A549 (cell line): ENCODE results near the gene KMT5C. TPM values are rescaled to one million over a fixed set of nuclear protein-coding genes. Genes with fewer than 3 reads are reported as not detected.

ENCODE experiments used
- ATAC-seq, 2 experiments: fragments of 200-7000 bp in 1 of 2; fragments of >200 bp in 1 of 2; cut with Nextera tagmentation in 1 of 2; cut with Tn5 transposase in 1 of 2; 3 replicates each; pipeline versions ENCODE4 v1.8.0 to v1.9.1; 2018 to 2020; ENCODE audit warnings: mild to moderate bottlenecking in 1 of 2, moderate library complexity in 1 of 2
- CTCF ChIA-PET: fragments of 300-600 bp; sonication (Branson Sonifier 250); formaldehyde crosslinking; extraction: SDS; loops from one replicate; lab custom pipeline; 2021; ENCODE audit warnings: antibody characterized with exemption, inconsistent platforms; lab: Yijun Ruan, JAX
- POLR2A ChIA-PET: fragments of 350-600 bp; formaldehyde crosslinking; extraction: SDS; loops from one replicate; lab custom pipeline; 2021; ENCODE audit warnings: antibody characterized with exemption, inconsistent platforms; lab: Yijun Ruan, JAX
- DNase-seq, 2 experiments: peaks; one replicate each; pipeline versions ENCODE4 v3.0.0 to v3.0.0-alpha.2; 2011 to 2016; ENCODE audit warnings: low read depth in 1 of 2, low spot score in 1 of 2
- FAIRE-seq: peaks from 2 replicates; lab custom pipeline; 2011; peaks lifted over from hg19 to GRCh38; lab: Jason Lieb, UNC
- H3K27ac ChIP-seq, 2 experiments: fragments of >200 bp; sonication (Bioruptor Twin); formaldehyde crosslinking; 3 replicates each; pipeline ENCODE4 v1.5.1; 2016 to 2017
- H3K4me1 ChIP-seq: fragments of >200 bp; sonication (Bioruptor Twin); formaldehyde crosslinking; 3 replicates; pipeline ENCODE4 v1.6.1; 2016
- H3K4me2 ChIP-seq: fragments of >200 bp; sonication (Bioruptor Twin); formaldehyde crosslinking; 3 replicates; pipeline ENCODE4 v1.6.1; 2016
- H3K4me3 ChIP-seq: fragments of >200 bp; sonication (Bioruptor Twin); formaldehyde crosslinking; 3 replicates; pipeline ENCODE4 v1.5.1; 2016
- H3K9me3 ChIP-seq: fragments of >200 bp; sonication (Bioruptor Twin); formaldehyde crosslinking; 3 replicates; pipeline ENCODE4 v1.6.1; 2016
- BHLHE40 ChIP-seq: IDR thresholded peaks from 2 replicates; pipeline ENCODE4 v1.6.1; 2012; ENCODE audit warnings: low read depth, low read length, inconsistent platforms
- CBX2 ChIP-seq: fragments of 200-600 bp; sonication (generic); IDR thresholded peaks from 2 replicates; pipeline ENCODE4 v1.6.1; 2016; ENCODE audit warnings: low read depth, mild to moderate bottlenecking, borderline replicate concordance
- EP300 ChIP-seq, 2 experiments: fragments of >200 bp; sonication (Bioruptor Twin); formaldehyde crosslinking; IDR thresholded peaks; 2 replicates in 1 of 2; 3 replicates in 1 of 2; pipeline ENCODE4 v1.6.1; 2016 to 2017
- FOSB ChIP-seq: fragments of 250-450 bp; sonication (Bioruptor Pico); IDR thresholded peaks from 2 replicates; pipeline ENCODE4 v1.5.0; 2020; ENCODE audit warnings: mild to moderate bottlenecking, moderate library complexity
- FOSL2 ChIP-seq, 2 experiments: fragments of 450-650 bp in 1 of 2; fragments of >200 bp in 1 of 2; sonication (Bioruptor Twin) in 1 of 2; formaldehyde crosslinking; IDR thresholded peaks; 2 replicates each; pipeline versions ENCODE4 v1.5.0 to v1.6.1; 2016 to 2020; ENCODE audit warnings: mild to moderate bottlenecking in 1 of 2, moderate library complexity in 1 of 2
- FOXS1 ChIP-seq: fragments of 250-450 bp; sonication (Bioruptor Pico); IDR thresholded peaks from 2 replicates; pipeline ENCODE4 v1.5.0; 2020; ENCODE audit warnings: mild to moderate bottlenecking, moderate library complexity
- GATA3 ChIP-seq: IDR thresholded peaks from 2 replicates; pipeline ENCODE4 v1.6.1; 2012; ENCODE audit warnings: borderline replicate concordance
- HDAC2 ChIP-seq: fragments of 200-600 bp; sonication (generic); IDR thresholded peaks from 2 replicates; pipeline ENCODE4 v1.6.1; 2016
- HEYL ChIP-seq: fragments of 250-450 bp; sonication (Bioruptor Pico); IDR thresholded peaks from 2 replicates; pipeline ENCODE4 v1.8.0; 2021; ENCODE audit warnings: mild to moderate bottlenecking, moderate library complexity
- HOXB13 ChIP-seq: fragments of 250-450 bp; sonication (Bioruptor Pico); IDR thresholded peaks from 2 replicates; pipeline ENCODE4 v1.5.0; 2020; ENCODE audit warnings: low read depth, mild to moderate bottlenecking, moderate library complexity
- JUN ChIP-seq, 2 experiments: fragments of >200 bp; sonication (Bioruptor Twin); formaldehyde crosslinking; IDR thresholded peaks; 2 replicates in 1 of 2; 3 replicates in 1 of 2; pipeline ENCODE4 v1.6.1; 2016 to 2017
- KDM1A ChIP-seq: fragments of 200-600 bp; sonication (generic); IDR thresholded peaks from 2 replicates; pipeline ENCODE4 v1.6.1; 2016; ENCODE audit warnings: low read depth, mild to moderate bottlenecking
- MAZ ChIP-seq: fragments of 150-350 bp; IDR thresholded peaks from 2 replicates; pipeline ENCODE4 v1.6.1; 2014; ENCODE audit warnings: antibody characterized with exemption, low read depth, low read length, borderline replicate concordance
- MYC ChIP-seq: IDR thresholded peaks from 2 replicates; pipeline ENCODE4 v1.6.1; 2012; ENCODE audit warnings: mild to moderate bottlenecking, inconsistent platforms, low read length, improper control_type of control experiment, borderline replicate concordance
- NFE2L2 ChIP-seq: fragments of 150-350 bp; conservative IDR thresholded peaks from 2 replicates; pipeline ENCODE4 v1.6.1; 2014; ENCODE audit warnings: low read length
- POLR2A ChIP-seq: IDR thresholded peaks from 2 replicates; pipeline ENCODE4 v1.6.1; 2012; ENCODE audit warnings: mild to moderate bottlenecking, low read length
- RAD21 ChIP-seq, 2 experiments: fragments of >200 bp in 1 of 2; sonication (Bioruptor Twin) in 1 of 2; formaldehyde crosslinking in 1 of 2; IDR thresholded peaks in 1 of 2; conservative IDR thresholded peaks in 1 of 2; 2 replicates in 1 of 2; 3 replicates in 1 of 2; pipeline ENCODE4 v1.6.1; 2012 to 2018; ENCODE audit warnings: inconsistent platforms in 1 of 2
- RARB ChIP-seq: fragments of 250-450 bp; sonication (Bioruptor Pico); IDR thresholded peaks from 2 replicates; pipeline ENCODE4 v1.8.0; 2021; ENCODE audit warnings: mild to moderate bottlenecking, moderate library complexity
- RCOR1 ChIP-seq: fragments of 150-350 bp; IDR thresholded peaks from 2 replicates; pipeline ENCODE4 v1.6.1; 2014; ENCODE audit warnings: antibody characterized with exemption, low read length, low read depth
- SMC3 ChIP-seq: fragments of >200 bp; sonication (Bioruptor Twin); formaldehyde crosslinking; IDR thresholded peaks from 3 replicates; pipeline ENCODE4 v1.6.1; 2018; ENCODE audit warnings: inconsistent platforms
- TP53 ChIP-seq: fragments of 250-450 bp; sonication (Bioruptor Pico); IDR thresholded peaks from 2 replicates; pipeline ENCODE4 v1.5.0; 2021; ENCODE audit warnings: mild to moderate bottlenecking, moderate library complexity
- ZC3H11A ChIP-seq: fragments of 450-650 bp; IDR thresholded peaks from 2 replicates; pipeline ENCODE4 v1.6.1; 2014; ENCODE audit warnings: antibody characterized with exemption, mild to moderate bottlenecking
- ZNF302 ChIP-seq: fragments of 250-450 bp; sonication (Bioruptor Pico); IDR thresholded peaks from 2 replicates; pipeline ENCODE4 v1.9.0; 2021; ENCODE audit warnings: inconsistent platforms, mild to moderate bottlenecking, moderate library complexity
- ZSCAN20 ChIP-seq: fragments of 250-450 bp; sonication (Bioruptor Pico); IDR thresholded peaks from 2 replicates; pipeline ENCODE4 v1.8.0; 2022; ENCODE audit warnings: mild to moderate bottlenecking, moderate library complexity
- WGBS: methylation state at CpG from one replicate; pipeline ENCODE4 v1.1.6; 2017; ENCODE audit errors: missing lambda C conversion rate; 5-methylcytosine and 5-hydroxymethylcytosine counted together
- polyA plus RNA-seq, 4 experiments: library from polyadenylated mRNA; depleted of rRNA in 3 of 4; stranded (reverse); fragments of >200 nt; fragmentation: RNase III in 1 of 4; extraction: RNeasy Plus Mini Kit Qiagen cat#74134 plus additional on column Dnase treatment in 1 of 4; gene quantifications; 2 replicates in 3 of 4; 3 replicates in 1 of 4; pipeline ENCODE4 v1.2.3, GENCODE V29; 2011 to 2017
- TF ChIP-seq, protein P1 (sequence below): fragments of 450-650 bp; IDR thresholded peaks from 2 replicates; pipeline ENCODE4 v1.6.1; 2014; ENCODE audit warnings: antibody characterized with exemption
- TF ChIP-seq, protein P2 (sequence below): fragments of 250-450 bp; sonication (Bioruptor Pico); IDR thresholded peaks from 2 replicates; pipeline ENCODE4 v1.5.0; 2020; ENCODE audit warnings: low read depth, mild to moderate bottlenecking, moderate library complexity
- TF ChIP-seq, protein P3 (sequence below): IDR thresholded peaks from 2 replicates; pipeline ENCODE4 v1.6.1; 2012; ENCODE audit warnings: low read depth, borderline replicate concordance
- TF ChIP-seq, protein P4 (sequence below): fragments of >200 bp; sonication (Bioruptor Twin); formaldehyde crosslinking; IDR thresholded peaks from 3 replicates; pipeline ENCODE4 v1.6.1; 2016
- TF ChIP-seq, protein P5 (sequence below): fragments of 150-350 bp; IDR thresholded peaks from 2 replicates; pipeline ENCODE4 v1.6.1; 2014; ENCODE audit warnings: low read depth, mild to moderate bottlenecking, low read length
- TF ChIP-seq, protein P6 (sequence below): fragments of 200-600 bp; sonication (generic); IDR thresholded peaks from 2 replicates; pipeline ENCODE4 v1.6.1; 2016; ENCODE audit warnings: antibody characterized with exemption, mild to moderate bottlenecking, moderate library complexity
- TF ChIP-seq, protein P7 (sequence below): IDR thresholded peaks from 2 replicates; pipeline ENCODE4 v1.6.1; 2012

Gene KMT5C
- polyA plus RNA-seq, 2 of the 4 experiments (the other 2 are of a cell fraction): 9.5 to 15.2 TPM

DNA sequence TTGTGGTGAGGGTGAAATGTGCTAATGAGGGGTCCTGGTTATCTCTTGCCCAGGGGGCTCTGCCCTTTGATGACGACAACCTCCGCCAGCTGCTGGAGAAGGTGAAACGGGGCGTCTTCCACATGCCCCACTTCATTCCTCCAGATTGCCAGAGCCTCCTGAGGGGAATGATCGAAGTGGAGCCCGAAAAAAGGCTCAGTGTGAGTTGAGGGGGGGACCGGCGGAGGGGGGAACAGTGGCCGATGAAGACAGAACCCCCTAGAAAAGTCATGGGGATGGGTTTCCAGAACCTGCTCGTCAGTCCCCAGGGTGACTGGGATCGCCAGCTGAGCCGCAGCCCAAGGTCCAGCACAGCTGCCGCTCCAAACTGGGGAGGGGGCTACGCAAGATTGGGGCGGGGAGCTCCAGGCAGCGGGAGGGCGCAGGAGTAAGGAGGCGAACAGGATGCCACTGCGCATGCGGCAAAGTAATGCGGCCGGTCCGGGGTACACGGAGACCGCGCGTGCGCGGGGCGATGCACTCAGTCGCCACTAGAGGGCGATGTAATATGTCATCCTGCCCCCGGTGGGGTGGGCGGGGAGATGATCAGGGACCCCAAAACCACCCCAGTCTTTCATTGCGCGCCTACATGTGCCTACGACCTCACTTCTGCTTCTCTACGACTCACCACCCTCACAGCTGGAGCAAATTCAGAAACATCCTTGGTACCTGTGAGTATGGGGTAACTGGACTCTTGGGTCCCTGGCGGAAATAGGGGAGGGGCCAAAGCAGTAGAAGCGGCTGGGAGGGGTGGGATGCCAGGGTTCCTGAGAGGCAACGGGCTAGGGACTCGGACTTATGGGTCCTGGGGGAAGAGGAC lies 38.0 kb upstream of the KMT5C start (continued):
- TF ChIP-seq, protein P1, sequence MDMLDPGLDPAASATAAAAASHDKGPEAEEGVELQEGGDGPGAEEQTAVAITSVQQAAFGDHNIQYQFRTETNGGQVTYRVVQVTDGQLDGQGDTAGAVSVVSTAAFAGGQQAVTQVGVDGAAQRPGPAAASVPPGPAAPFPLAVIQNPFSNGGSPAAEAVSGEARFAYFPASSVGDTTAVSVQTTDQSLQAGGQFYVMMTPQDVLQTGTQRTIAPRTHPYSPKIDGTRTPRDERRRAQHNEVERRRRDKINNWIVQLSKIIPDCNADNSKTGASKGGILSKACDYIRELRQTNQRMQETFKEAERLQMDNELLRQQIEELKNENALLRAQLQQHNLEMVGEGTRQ: no peak
- no peak for TF ChIP-seq FOXS1
- 0 out of 2 replicates have a peak, but pooled peaks have one; percentile 54 for TF ChIP-seq MAZ
- TF ChIP-seq RAD21 (conservative IDR thresholded peaks at IDR 0.05 in 1 of 2, IDR thresholded peaks at IDR 0.05 in 1 of 2): peak; percentile 83 to 92
- no peak for TF ChIP-seq HOXB13 (CRISPR knock-in tag)
- TF ChIP-seq RARB (CRISPR knock-in tag): no peak
- TF ChIP-seq, protein P2, sequence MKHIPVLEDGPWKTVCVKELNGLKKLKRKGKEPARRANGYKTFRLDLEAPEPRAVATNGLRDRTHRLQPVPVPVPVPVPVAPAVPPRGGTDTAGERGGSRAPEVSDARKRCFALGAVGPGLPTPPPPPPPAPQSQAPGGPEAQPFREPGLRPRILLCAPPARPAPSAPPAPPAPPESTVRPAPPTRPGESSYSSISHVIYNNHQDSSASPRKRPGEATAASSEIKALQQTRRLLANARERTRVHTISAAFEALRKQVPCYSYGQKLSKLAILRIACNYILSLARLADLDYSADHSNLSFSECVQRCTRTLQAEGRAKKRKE: no peak
- TF ChIP-seq, protein P3, sequence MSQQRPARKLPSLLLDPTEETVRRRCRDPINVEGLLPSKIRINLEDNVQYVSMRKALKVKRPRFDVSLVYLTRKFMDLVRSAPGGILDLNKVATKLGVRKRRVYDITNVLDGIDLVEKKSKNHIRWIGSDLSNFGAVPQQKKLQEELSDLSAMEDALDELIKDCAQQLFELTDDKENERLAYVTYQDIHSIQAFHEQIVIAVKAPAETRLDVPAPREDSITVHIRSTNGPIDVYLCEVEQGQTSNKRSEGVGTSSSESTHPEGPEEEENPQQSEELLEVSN: no peak
- peak; percentile 56 for TF ChIP-seq POLR2A
- TF ChIP-seq EP300 (IDR thresholded peaks at IDR 0.05): no peak
- TF ChIP-seq CBX2: no peak
- TF ChIP-seq KDM1A: no peak
- TF ChIP-seq ZC3H11A: no peak
- TF ChIP-seq HEYL (CRISPR knock-in tag): no peak
- TF ChIP-seq HDAC2: no peak
- TF ChIP-seq FOSL2 (IDR thresholded peaks at IDR 0.05): no peak
- no peak for TF ChIP-seq FOSL2 (CRISPR knock-in tag; IDR thresholded peaks at IDR 0.05)
- TF ChIP-seq ZNF302 (CRISPR knock-in tag): no peak
- TF ChIP-seq, protein P4, sequence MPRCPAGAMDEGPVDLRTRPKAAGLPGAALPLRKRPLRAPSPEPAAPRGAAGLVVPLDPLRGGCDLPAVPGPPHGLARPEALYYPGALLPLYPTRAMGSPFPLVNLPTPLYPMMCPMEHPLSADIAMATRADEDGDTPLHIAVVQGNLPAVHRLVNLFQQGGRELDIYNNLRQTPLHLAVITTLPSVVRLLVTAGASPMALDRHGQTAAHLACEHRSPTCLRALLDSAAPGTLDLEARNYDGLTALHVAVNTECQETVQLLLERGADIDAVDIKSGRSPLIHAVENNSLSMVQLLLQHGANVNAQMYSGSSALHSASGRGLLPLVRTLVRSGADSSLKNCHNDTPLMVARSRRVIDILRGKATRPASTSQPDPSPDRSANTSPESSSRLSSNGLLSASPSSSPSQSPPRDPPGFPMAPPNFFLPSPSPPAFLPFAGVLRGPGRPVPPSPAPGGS: 0 out of 3 replicates have a peak, but pooled peaks have one; percentile 28
- peak; percentile 96 for TF ChIP-seq SMC3
- TF ChIP-seq, protein P5, sequence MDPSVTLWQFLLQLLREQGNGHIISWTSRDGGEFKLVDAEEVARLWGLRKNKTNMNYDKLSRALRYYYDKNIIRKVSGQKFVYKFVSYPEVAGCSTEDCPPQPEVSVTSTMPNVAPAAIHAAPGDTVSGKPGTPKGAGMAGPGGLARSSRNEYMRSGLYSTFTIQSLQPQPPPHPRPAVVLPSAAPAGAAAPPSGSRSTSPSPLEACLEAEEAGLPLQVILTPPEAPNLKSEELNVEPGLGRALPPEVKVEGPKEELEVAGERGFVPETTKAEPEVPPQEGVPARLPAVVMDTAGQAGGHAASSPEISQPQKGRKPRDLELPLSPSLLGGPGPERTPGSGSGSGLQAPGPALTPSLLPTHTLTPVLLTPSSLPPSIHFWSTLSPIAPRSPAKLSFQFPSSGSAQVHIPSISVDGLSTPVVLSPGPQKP: no peak

DNA sequence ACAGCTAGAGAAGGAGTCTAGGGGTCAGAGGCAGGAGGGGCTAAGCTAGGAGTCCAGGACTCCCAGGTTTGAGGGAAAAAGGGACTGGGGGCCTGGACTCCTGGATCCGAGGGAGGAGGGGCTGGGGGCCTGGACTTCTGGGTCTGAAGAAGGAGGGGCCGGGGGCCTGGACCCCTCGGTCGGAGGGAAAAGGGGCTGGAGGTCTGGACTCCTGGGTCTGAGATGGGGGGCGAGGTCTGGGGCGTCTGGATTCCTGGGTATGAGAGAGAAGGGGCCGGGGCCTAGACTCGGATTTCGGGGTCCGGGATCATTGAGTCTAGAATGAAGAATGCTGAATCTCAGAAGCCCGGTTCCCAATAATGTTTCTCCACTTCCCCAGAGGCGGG lies 37.4 kb upstream of the KMT5C start:
- FAIRE-seq (no peak), DNase-seq (no peak), ATAC-seq (no peak)
- peak overlapping the region; percentile 97 for H3K4me2 ChIP-seq
- 39% methylated on average over 12 of the region's 12 CpGs for WGBS
- H3K27ac ChIP-seq: peak overlapping the region; percentile 87 to 88
- peak overlapping the region; percentile 54 for H3K4me3 ChIP-seq
- POLR2A ChIA-PET: interaction anchor here (0.8 to 2.4 kb wide), 8 partner anchors 11 to 174 kb away, joined by 3 to 14 read pairs (median 4); partner anchors contain the start of genes HSPBP1, KMT5C, TMEM238 and UBE2S
- peaks cover 6% of the 10 kb centered on the region; the same call in 2 of the 3 replicates for H3K4me1 ChIP-seq
- CTCF ChIA-PET: interaction anchor here (0.6 to 10.1 kb wide), 46 partner anchors 12 to 304 kb away, joined by 3 to 306 read pairs (median 8); partner anchors contain the start of genes BRSK1, GARIN5B, HSPBP1 and IL11
- H3K9me3 ChIP-seq: no peaks in the 10 kb centered on the region
- TF ChIP-seq ZNF302 (CRISPR knock-in tag) (no peak), TP53 (CRISPR knock-in tag) (no peak), JUN (IDR thresholded peaks at IDR 0.05) (no peak), BHLHE40 (no peak), NFE2L2 (no peak), FOSB (CRISPR knock-in tag) (no peak), ZSCAN20 (CRISPR knock-in tag) (no peak), SMC3 (no peak), MYC (no peak), RCOR1 (no peak), GATA3 (no peak), MAZ (no peak)
- TF ChIP-seq, protein P6, sequence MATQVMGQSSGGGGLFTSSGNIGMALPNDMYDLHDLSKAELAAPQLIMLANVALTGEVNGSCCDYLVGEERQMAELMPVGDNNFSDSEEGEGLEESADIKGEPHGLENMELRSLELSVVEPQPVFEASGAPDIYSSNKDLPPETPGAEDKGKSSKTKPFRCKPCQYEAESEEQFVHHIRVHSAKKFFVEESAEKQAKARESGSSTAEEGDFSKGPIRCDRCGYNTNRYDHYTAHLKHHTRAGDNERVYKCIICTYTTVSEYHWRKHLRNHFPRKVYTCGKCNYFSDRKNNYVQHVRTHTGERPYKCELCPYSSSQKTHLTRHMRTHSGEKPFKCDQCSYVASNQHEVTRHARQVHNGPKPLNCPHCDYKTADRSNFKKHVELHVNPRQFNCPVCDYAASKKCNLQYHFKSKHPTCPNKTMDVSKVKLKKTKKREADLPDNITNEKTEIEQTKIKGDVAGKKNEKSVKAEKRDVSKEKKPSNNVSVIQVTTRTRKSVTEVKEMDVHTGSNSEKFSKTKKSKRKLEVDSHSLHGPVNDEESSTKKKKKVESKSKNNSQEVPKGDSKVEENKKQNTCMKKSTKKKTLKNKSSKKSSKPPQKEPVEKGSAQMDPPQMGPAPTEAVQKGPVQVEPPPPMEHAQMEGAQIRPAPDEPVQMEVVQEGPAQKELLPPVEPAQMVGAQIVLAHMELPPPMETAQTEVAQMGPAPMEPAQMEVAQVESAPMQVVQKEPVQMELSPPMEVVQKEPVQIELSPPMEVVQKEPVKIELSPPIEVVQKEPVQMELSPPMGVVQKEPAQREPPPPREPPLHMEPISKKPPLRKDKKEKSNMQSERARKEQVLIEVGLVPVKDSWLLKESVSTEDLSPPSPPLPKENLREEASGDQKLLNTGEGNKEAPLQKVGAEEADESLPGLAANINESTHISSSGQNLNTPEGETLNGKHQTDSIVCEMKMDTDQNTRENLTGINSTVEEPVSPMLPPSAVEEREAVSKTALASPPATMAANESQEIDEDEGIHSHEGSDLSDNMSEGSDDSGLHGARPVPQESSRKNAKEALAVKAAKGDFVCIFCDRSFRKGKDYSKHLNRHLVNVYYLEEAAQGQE: no peak
- TF ChIP-seq, protein P7, sequence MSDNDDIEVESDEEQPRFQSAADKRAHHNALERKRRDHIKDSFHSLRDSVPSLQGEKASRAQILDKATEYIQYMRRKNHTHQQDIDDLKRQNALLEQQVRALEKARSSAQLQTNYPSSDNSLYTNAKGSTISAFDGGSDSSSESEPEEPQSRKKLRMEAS: no peak
